ENCODE data around the gene FBXW8.
"Not testable (repeated sequence)": the region's sequence is repeated elsewhere in the genome, so short reads cannot be mapped to it uniquely, and the experiment has no call there.

- TF ChIP-seq POLR2A (IDR thresholded peaks at IDR 0.05; ENCODE audit: low read length); CTCF (IDR thresholded peaks at IDR 0.05); TP53 (CRISPR knock-in tag; IDR thresholded peaks at IDR 0.05): not testable (repeated sequence)
Measured at GRCh38 chr12:117057626-117058025, 146.9 kb downstream of the FBXW8 start.
